HCT116 (cell line): ENCODE measurements around the gene NEDD4L. TPM values are rescaled to one million over a fixed set of nuclear protein-coding genes. Genes with fewer than 3 reads are reported as not detected.
A peak's percentile ranks its signal among the peaks of the same experiment; 100 is the strongest.

Experiments used
- ATAC-seq: fragments of 200-7000 bp; cut with Tn5 transposase; 2 replicates; pipeline ENCODE4 v1.9.1; 2020; ENCODE audit warnings: mild to moderate bottlenecking, moderate library complexity
- BruUV-seq: library from RNA; stranded (reverse); fragments of 400-500 nt; replicated peaks from 2 replicates; lab custom pipeline; 2021; lab: Mats Ljungman, UMichigan
- CTCF ChIA-PET: fragments of 300-600 bp; sonication (Branson Sonifier 250); formaldehyde crosslinking; loops from one replicate; lab custom pipeline; 2021; ENCODE audit warnings: antibody characterized with exemption; lab: Charles Lee
- POLR2A ChIA-PET: fragments of 300-600, 350-600 bp; sonication (Branson Sonifier 250); formaldehyde crosslinking; loops from one replicate; lab custom pipeline; 2021; ENCODE audit warnings: antibody characterized with exemption; lab: Charles Lee
- RAD21 ChIA-PET, 2 experiments: fragments of 300-600 bp; sonication (Branson Sonifier 250); formaldehyde crosslinking; loops; one replicate each; lab custom pipeline; 2023; ENCODE audit warnings: low total read pairs in 2 of 2; ENCODE audit not compliant: uncharacterized antibody in 2 of 2, unreplicated experiment in 2 of 2, low non-redundant PET in 1 of 2; lab: Charles Lee
- DNase-seq: peaks from one replicate; pipeline ENCODE4 v3.0.0-alpha.2; 2010; ENCODE audit warnings: low read depth, low spot score
- H2AFZ ChIP-seq: fragments of 200-600 bp; shearing (Covaris generic), sonication (generic); 2 replicates; pipeline ENCODE4 v1.6.1; 2017; ENCODE audit warnings: low read depth, mixed run types, mixed read lengths, antibody characterized with exemption, low read length; ENCODE audit not compliant: poor library complexity, severe bottlenecking
- H3K27ac ChIP-seq: 2 replicates; pipeline ENCODE4 v1.5.1; 2012; ENCODE audit warnings: low read depth, low read length
- H3K27me3 ChIP-seq: fragments of 200-600 bp; sonication (generic); 2 replicates; pipeline ENCODE4 v1.6.1; 2016; ENCODE audit warnings: mixed run types, low read length, mixed read lengths; ENCODE audit not compliant: insufficient read depth
- H3K36me3 ChIP-seq, 2 experiments: fragments of 200-500 bp in 1 of 2; fragments of 200-600 bp in 1 of 2; sonication (Bioruptor generic) in 1 of 2; sonication (generic) in 1 of 2; 2 replicates each; pipeline versions ENCODE4 v1.5.1 to v1.6.1; 2014 to 2016; ENCODE audit warnings: low read length in 2 of 2, inconsistent platforms in 1 of 2, mixed read lengths in 1 of 2, mixed run types in 1 of 2; ENCODE audit not compliant: insufficient read depth in 2 of 2, control insufficient read depth in 1 of 2
- H3K4me1 ChIP-seq, 2 experiments: fragments of 200-600 bp in 1 of 2; sonication (generic) in 1 of 2; 2 replicates each; pipeline versions ENCODE4 v1.5.1 to v1.6.1; 2012 to 2017; ENCODE audit warnings: low read length in 2 of 2, inconsistent platforms in 1 of 2, mild to moderate bottlenecking in 1 of 2, mixed read lengths in 1 of 2, mixed run types in 1 of 2, moderate library complexity in 1 of 2; ENCODE audit not compliant: insufficient read depth in 2 of 2, control insufficient read depth in 1 of 2
- H3K4me2 ChIP-seq: fragments of 200-600 bp; sonication (generic); 2 replicates; pipeline ENCODE4 v1.6.1; 2017; ENCODE audit warnings: mixed run types, low read length, mixed read lengths
- H3K4me3 ChIP-seq, 2 experiments: fragments of 200-600 bp in 1 of 2; sonication (generic) in 1 of 2; replicated peaks in 1 of 2; 2 replicates each; pipeline ENCODE4 v1.5.1; 2011 to 2016; ENCODE audit warnings: low read length in 2 of 2, control low read depth in 1 of 2, low read depth in 1 of 2, mild to moderate bottlenecking in 1 of 2, mixed read lengths in 1 of 2, mixed run types in 1 of 2
- H3K79me2 ChIP-seq: fragments of 200-600 bp; sonication (generic); 2 replicates; pipeline ENCODE4 v1.6.1; 2017; ENCODE audit warnings: mild to moderate bottlenecking, mixed run types, low read length, moderate library complexity, mixed read lengths; ENCODE audit not compliant: insufficient read depth
- H3K9ac ChIP-seq: fragments of 200-600 bp; sonication (generic); 2 replicates; pipeline ENCODE4 v1.6.1; 2016; ENCODE audit warnings: low read length, mixed read lengths
- H3K9me2 ChIP-seq: fragments of 200-600 bp; sonication (generic), shearing (Covaris generic); 2 replicates; pipeline ENCODE4 v1.6.1; 2017; ENCODE audit warnings: mixed run types, mild to moderate bottlenecking, moderate library complexity; ENCODE audit not compliant: insufficient read depth
- H3K9me3 ChIP-seq, 2 experiments: fragments of 200-500 bp in 1 of 2; fragments of 200-600 bp in 1 of 2; sonication (Bioruptor generic) in 1 of 2; sonication (generic) in 1 of 2; 2 replicates each; pipeline ENCODE4 v1.6.1; 2014 to 2017; ENCODE audit warnings: low read length in 2 of 2, mixed read lengths in 2 of 2, inconsistent platforms in 1 of 2, low read depth in 1 of 2, mild to moderate bottlenecking in 1 of 2, mixed run types in 1 of 2, moderate library complexity in 1 of 2; ENCODE audit not compliant: control insufficient read depth in 1 of 2, insufficient read depth in 1 of 2
- H4K20me1 ChIP-seq: fragments of 200-600 bp; sonication (generic), shearing (Covaris generic); 2 replicates; pipeline ENCODE4 v1.6.1; 2017; ENCODE audit warnings: mixed run types, mild to moderate bottlenecking, moderate library complexity; ENCODE audit not compliant: insufficient read depth
- CBX3 ChIP-seq: IDR thresholded peaks from 2 replicates; pipeline ENCODE4 v1.6.1; 2012; ENCODE audit warnings: low read depth
- CTCF ChIP-seq, 3 experiments: fragments of 200-600 bp in 1 of 3; sonication (generic) in 1 of 3; IDR thresholded peaks in 2 of 3; conservative IDR thresholded peaks in 1 of 3; 2 replicates each; pipeline ENCODE4 v1.5.1; 2012 to 2017; ENCODE audit warnings: low read depth in 2 of 3, low read length in 2 of 3, antibody characterized with exemption in 1 of 3, borderline replicate concordance in 1 of 3, control low read depth in 1 of 3, mild to moderate bottlenecking in 1 of 3, mixed read lengths in 1 of 3, mixed run types in 1 of 3, moderate library complexity in 1 of 3; ENCODE audit not compliant: insufficient read depth in 1 of 3
- EGR1 ChIP-seq: IDR thresholded peaks from 2 replicates; pipeline ENCODE4 v1.6.1; 2012; ENCODE audit warnings: low read depth
- MAX ChIP-seq: IDR thresholded peaks from 2 replicates; pipeline ENCODE4 v1.6.1; 2012
- POLR2AphosphoS5 ChIP-seq: IDR thresholded peaks from 2 replicates; pipeline ENCODE4 v1.6.1; 2011; ENCODE audit warnings: mild to moderate bottlenecking, low read depth, low read length, moderate library complexity
- RAD21 ChIP-seq: IDR thresholded peaks from 2 replicates; pipeline ENCODE4 v1.6.1; 2012; ENCODE audit warnings: low read depth, mild to moderate bottlenecking
- REST ChIP-seq: IDR thresholded peaks from 2 replicates; pipeline ENCODE4 v1.6.1; 2012; ENCODE audit warnings: low read depth
- SP1 ChIP-seq: IDR thresholded peaks from 2 replicates; pipeline ENCODE4 v1.6.1; 2012; ENCODE audit warnings: low read depth
- intact Hi-C: fragments of 100-400 bp; cut with micrococcal nuclease; formaldehyde crosslinking; loops from 2 replicates; pipeline ENCODE4 v1.10.0; 2022
- total RNA-seq: library from RNA; stranded (reverse); gene quantifications from one replicate; pipeline ENCODE4 v1.2.1, GENCODE V29; 2021; ENCODE audit not compliant: unreplicated experiment

NEDD4L gene
- total RNA-seq, 1 experiment from 2014 or later: 41.5 TPM

DNA sequence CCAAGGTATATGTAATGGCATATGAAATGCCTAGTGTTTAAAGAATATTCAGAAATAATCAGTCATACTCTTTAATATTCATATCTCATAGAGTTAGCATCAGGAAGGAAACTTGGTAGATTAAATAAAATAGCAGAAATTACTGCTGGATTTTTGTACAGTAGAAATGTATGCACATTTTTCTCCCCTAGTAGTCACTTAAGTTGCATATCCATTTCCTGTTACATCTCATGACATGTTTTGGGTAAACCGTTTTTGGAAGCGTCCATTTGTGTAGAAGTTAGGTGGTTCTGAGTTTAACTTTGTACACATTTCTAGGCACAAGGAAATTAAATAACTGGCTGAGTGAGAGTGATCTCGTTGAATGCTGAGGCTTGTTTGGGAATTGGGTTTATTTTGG lies 21.9 kb downstream of the NEDD4L start:
- ChIA-PET CTCF (no interaction called here), POLR2A (no interaction called here), RAD21 (no interaction called here)
- Histone ChIP-seq H3K4me3 (no peak overlapping the region), H3K4me2 (no peak overlapping the region), H4K20me1 (no peaks in the 10 kb centered on the region), H3K4me1 (peaks cover 0 to 4% of the 10 kb centered on the region in 2 experiments; a peak in 1 of 4 replicates), H3K27me3 (no peaks in the 10 kb centered on the region), H3K9me3 (no peaks in the 10 kb centered on the region), H3K36me3 (no peaks in the 10 kb centered on the region), H3K79me2 (0 out of 2 replicates have a peak, but pooled peaks cover 2% of the 10 kb centered on the region), H2AFZ (no peak overlapping the region), H3K9me2 (no peaks in the 10 kb centered on the region), H3K27ac (no peak overlapping the region), H3K9ac (no peak overlapping the region)
- no peak for TF ChIP-seq MAX
- TF ChIP-seq SP1: no peak
- DNase-seq: no peak
- intact Hi-C loops: no loop called here
- no peak for ATAC-seq
- BruUV-seq: no TSS peak

- Histone ChIP-seq H3K4me1 (peaks cover 0 to 4% of the 10 kb centered on the region in 2 experiments; a peak in 1 of 4 replicates), H3K27me3 (no peaks in the 10 kb centered on the region), H3K9me3 (no peaks in the 10 kb centered on the region), H3K4me3 (no peak overlapping the region), H4K20me1 (no peaks in the 10 kb centered on the region), H3K27ac (no peak overlapping the region), H3K36me3 (no peaks in the 10 kb centered on the region), H2AFZ (no peak overlapping the region), H3K9me2 (no peaks in the 10 kb centered on the region), H3K9ac (no peak overlapping the region), H3K79me2 (0 out of 2 replicates have a peak, but pooled peaks cover 2% of the 10 kb centered on the region), H3K4me2 (no peak overlapping the region)
- no TSS peak for BruUV-seq
- ATAC-seq (peak; percentile 75), DNase-seq (no peak)
- POLR2A ChIA-PET: no interaction called here
- intact Hi-C loops: no loop called here
- RAD21 ChIA-PET: no interaction called here
- TF ChIP-seq EGR1: no peak
- no peak for TF ChIP-seq REST
- TF ChIP-seq RAD21: 0 out of 2 replicates have a peak, but pooled peaks have one; percentile 15
- peak in 1 of 3 experiments; percentile 22; a peak in 2 of 6 replicates for TF ChIP-seq CTCF (IDR thresholded peaks at IDR 0.05 in 2 of 3, conservative IDR thresholded peaks at IDR 0.05 in 1 of 3; ENCODE audit: borderline replicate concordance in 1 of 3, insufficient read depth in 1 of 3, low read depth in 2 of 3, low read length in 2 of 3)
- TF ChIP-seq POLR2AphosphoS5: no peak
- TF ChIP-seq CBX3: no peak
- CTCF ChIA-PET: interaction anchor here (0.6 to 1.8 kb wide), 3 partner anchors 14 to 54 kb away, joined by 3 to 8 read pairs (median 5); partner anchors contain the start of gene NEDD4L
Measured at GRCh38 chr18:58067601-58068000, 23.6 kb downstream of the NEDD4L start.
